Lower leg skin (tissue), 3 donors: ENCODE measurements around the gene S100A4.

ENCODE experiments used
- POLR2A ChIP-seq, 2 donors: fragments of 450-650 bp; IDR thresholded peaks; one replicate each; pipeline ENCODE4 v1.6.1; 2016 to 2017; ENCODE audit warnings: antibody characterized with exemption in 2 of 2, mild to moderate bottlenecking in 1 of 2, moderate library complexity in 1 of 2
- TF ChIP-seq, protein P1 (sequence below), 3 donors: fragments of 450-650 bp; IDR thresholded peaks; one replicate each; pipeline ENCODE4 v1.5.1; 2016; ENCODE audit warnings: antibody characterized with exemption in 3 of 3, mild to moderate bottlenecking in 3 of 3, moderate library complexity in 2 of 3

DNA sequence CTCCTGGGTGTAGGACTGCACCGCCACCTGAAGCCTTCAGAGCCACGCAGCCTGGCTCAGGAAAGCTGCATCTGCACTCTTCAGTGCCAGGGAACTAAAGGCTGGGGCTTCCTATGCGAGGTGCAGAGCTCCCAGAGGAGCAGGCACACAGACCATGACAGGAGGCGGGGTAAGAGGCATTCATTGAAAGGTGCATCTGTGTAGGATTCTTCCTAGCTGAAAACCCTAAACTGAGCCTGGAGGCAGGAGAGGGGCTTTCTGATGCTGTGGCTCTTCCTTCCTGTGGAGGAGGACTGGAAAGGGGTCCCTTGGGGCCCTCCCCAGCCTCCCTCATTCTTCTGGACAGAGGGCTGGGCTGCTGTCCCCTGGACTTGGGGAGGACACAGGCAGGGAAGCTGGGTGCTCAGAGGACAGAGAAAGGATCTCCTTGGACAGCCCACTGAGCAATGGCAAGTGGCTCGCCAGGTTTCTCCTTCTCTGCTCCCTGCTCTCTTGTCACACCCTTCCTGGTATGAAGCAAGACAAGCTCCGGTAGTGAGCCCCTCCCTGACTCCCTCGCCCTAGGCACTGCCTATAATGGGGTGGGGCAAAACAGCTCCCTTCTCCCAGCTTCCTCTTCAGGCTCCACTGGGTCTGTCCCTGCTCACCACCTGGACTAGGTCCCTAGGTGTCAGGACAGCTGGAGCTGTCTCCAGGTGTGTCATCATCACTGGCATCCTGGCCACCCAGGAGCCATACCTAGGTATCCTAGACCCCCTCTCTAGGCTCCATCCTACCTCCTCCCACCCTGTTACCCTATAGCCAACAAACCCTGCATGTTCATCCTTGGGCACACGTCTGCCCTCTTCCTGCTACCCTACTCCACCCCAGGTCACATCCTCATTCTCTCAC is 29.9 kb downstream of the S100A4 start:
- TF ChIP-seq, protein P1, sequence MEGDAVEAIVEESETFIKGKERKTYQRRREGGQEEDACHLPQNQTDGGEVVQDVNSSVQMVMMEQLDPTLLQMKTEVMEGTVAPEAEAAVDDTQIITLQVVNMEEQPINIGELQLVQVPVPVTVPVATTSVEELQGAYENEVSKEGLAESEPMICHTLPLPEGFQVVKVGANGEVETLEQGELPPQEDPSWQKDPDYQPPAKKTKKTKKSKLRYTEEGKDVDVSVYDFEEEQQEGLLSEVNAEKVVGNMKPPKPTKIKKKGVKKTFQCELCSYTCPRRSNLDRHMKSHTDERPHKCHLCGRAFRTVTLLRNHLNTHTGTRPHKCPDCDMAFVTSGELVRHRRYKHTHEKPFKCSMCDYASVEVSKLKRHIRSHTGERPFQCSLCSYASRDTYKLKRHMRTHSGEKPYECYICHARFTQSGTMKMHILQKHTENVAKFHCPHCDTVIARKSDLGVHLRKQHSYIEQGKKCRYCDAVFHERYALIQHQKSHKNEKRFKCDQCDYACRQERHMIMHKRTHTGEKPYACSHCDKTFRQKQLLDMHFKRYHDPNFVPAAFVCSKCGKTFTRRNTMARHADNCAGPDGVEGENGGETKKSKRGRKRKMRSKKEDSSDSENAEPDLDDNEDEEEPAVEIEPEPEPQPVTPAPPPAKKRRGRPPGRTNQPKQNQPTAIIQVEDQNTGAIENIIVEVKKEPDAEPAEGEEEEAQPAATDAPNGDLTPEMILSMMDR (IDR thresholded peaks at IDR 0.05) = no peak
- no peak for TF ChIP-seq POLR2A (IDR thresholded peaks at IDR 0.05)
